GM23338 (cell line): ENCODE measurements around the gene PTPRB. TPM values are rescaled to one million over a fixed set of nuclear protein-coding genes. Genes with fewer than 3 reads are reported as not detected.

Source experiments
- ATAC-seq: fragments of 200-7000 bp; cut with Tn5 transposase; 3 replicates; pipeline ENCODE4 v1.9.1; 2020
- DNase-seq: peaks from one replicate; pipeline ENCODE4 v3.0.0-alpha.2; 2015; ENCODE audit warnings: low spot score
- H2AFZ ChIP-seq: fragments of 200-600 bp; sonication (generic); 2 replicates; pipeline ENCODE4 v1.8.0; 2016; ENCODE audit warnings: antibody characterized with exemption, mild to moderate bottlenecking, moderate library complexity
- H3F3A ChIP-seq: fragments of 200-600 bp; sonication (generic); replicated peaks from 2 replicates; pipeline ENCODE4 v1.8.0; 2017; ENCODE audit warnings: antibody characterized with exemption, mixed run types, low read depth
- H3K27ac ChIP-seq: fragments of 200-600 bp; sonication (generic); 2 replicates; pipeline ENCODE4 v1.6.1; 2016; ENCODE audit warnings: low read depth
- H3K27me3 ChIP-seq: fragments of 200-600 bp; sonication (generic); 2 replicates; pipeline ENCODE4 v1.8.0; 2016; ENCODE audit warnings: mild to moderate bottlenecking, mixed run types, moderate library complexity; ENCODE audit not compliant: insufficient read depth
- H3K36me3 ChIP-seq: fragments of 200-600 bp; sonication (generic); 2 replicates; pipeline ENCODE4 v1.8.0; 2016; ENCODE audit warnings: mild to moderate bottlenecking; ENCODE audit not compliant: insufficient read depth
- H3K4me1 ChIP-seq: fragments of 200-600 bp; sonication (generic); 2 replicates; pipeline ENCODE4 v1.8.0; 2016; ENCODE audit warnings: mild to moderate bottlenecking, moderate library complexity; ENCODE audit not compliant: insufficient read depth
- H3K4me2 ChIP-seq: fragments of 200-600 bp; sonication (generic); 2 replicates; pipeline ENCODE4 v1.7.1; 2017; ENCODE audit warnings: mixed run types
- H3K4me3 ChIP-seq: fragments of 200-600 bp; sonication (generic); 2 replicates; pipeline ENCODE4 v1.6.1; 2016; ENCODE audit warnings: mixed run types
- H3K79me2 ChIP-seq: fragments of 200-600 bp; sonication (generic); replicated peaks from 2 replicates; pipeline ENCODE4 v1.8.0; 2017; ENCODE audit warnings: mild to moderate bottlenecking; ENCODE audit not compliant: insufficient read depth
- H3K9me2 ChIP-seq: fragments of 200-600 bp; sonication (generic); 2 replicates; pipeline ENCODE4 v1.8.0; 2017; ENCODE audit not compliant: insufficient read depth
- H4K20me1 ChIP-seq: fragments of 200-600 bp; sonication (generic); replicated peaks from 2 replicates; pipeline ENCODE4 v1.8.0; 2017; ENCODE audit warnings: mild to moderate bottlenecking; ENCODE audit not compliant: insufficient read depth
- H3K27ac Mint-ChIP-seq: 2 replicates; pipeline ENCODE4 v1.8.0; 2020; ENCODE audit warnings: inconsistent platforms, mild to moderate bottlenecking, moderate library complexity, mixed read lengths
- H3K27me3 Mint-ChIP-seq: 3 replicates; pipeline ENCODE4 v1.8.0; 2022; ENCODE audit warnings: low read depth, mild to moderate bottlenecking, moderate library complexity, mixed read lengths, inconsistent platforms; ENCODE audit not compliant: insufficient read depth, poor library complexity
- H3K36me3 Mint-ChIP-seq: 3 replicates; pipeline ENCODE4 v1.8.0; 2021; ENCODE audit warnings: low read depth, mild to moderate bottlenecking, inconsistent platforms, moderate library complexity, mixed read lengths
- H3K4me1 Mint-ChIP-seq: 3 replicates; pipeline ENCODE4 v1.8.0; 2020; ENCODE audit warnings: mild to moderate bottlenecking, inconsistent platforms, mixed read lengths
- H3K4me3 Mint-ChIP-seq: 3 replicates; pipeline ENCODE4 v1.8.0; 2021; ENCODE audit warnings: moderate library complexity, mild to moderate bottlenecking, inconsistent platforms, mixed read lengths
- H3K9me3 Mint-ChIP-seq: 3 replicates; pipeline ENCODE4 v1.8.0; 2020; ENCODE audit warnings: moderate library complexity, mild to moderate bottlenecking, inconsistent platforms, mixed read lengths
- CREB1 ChIP-seq: fragments of 250-450 bp; sonication (Bioruptor Pico); IDR thresholded peaks from 2 replicates; pipeline ENCODE4 v1.5.0; 2020; ENCODE audit warnings: low read depth, mild to moderate bottlenecking, moderate library complexity
- EZH2 ChIP-seq: fragments of 200-600 bp; sonication (generic); IDR thresholded peaks from one replicate; pipeline ENCODE4 v1.8.0; 2017; ENCODE audit warnings: antibody characterized with exemption, mild to moderate bottlenecking, low read depth; ENCODE audit not compliant: unreplicated experiment
- EZH2phosphoT487 ChIP-seq: fragments of 200-600 bp; sonication (generic); IDR thresholded peaks from one replicate; pipeline ENCODE4 v1.8.1; 2018; ENCODE audit warnings: antibody characterized with exemption; ENCODE audit not compliant: unreplicated experiment
- JUNB ChIP-seq: IDR thresholded peaks from one replicate; pipeline ENCODE4 v1.6.1; 2016; ENCODE audit warnings: antibody characterized with exemption; ENCODE audit not compliant: unreplicated experiment
- NANOG ChIP-seq: IDR thresholded peaks from 2 replicates; pipeline ENCODE4 v1.6.1; 2016; ENCODE audit warnings: antibody characterized with exemption, borderline replicate concordance
- POLR2AphosphoS5 ChIP-seq: IDR thresholded peaks from 2 replicates; pipeline ENCODE4 v1.6.1; 2016; ENCODE audit warnings: antibody characterized with exemption, low read depth
- STAT1 ChIP-seq: IDR thresholded peaks from one replicate; pipeline ENCODE4 v1.6.1; 2016; ENCODE audit warnings: antibody characterized with exemption; ENCODE audit not compliant: unreplicated experiment
- ZNF114 ChIP-seq: fragments of 250-450 bp; sonication (Bioruptor Pico); IDR thresholded peaks from 2 replicates; pipeline ENCODE4 v1.5.0; 2020; ENCODE audit warnings: mild to moderate bottlenecking, moderate library complexity
- ZNF331 ChIP-seq: fragments of 250-450 bp; sonication (Bioruptor Pico); IDR thresholded peaks from 2 replicates; pipeline ENCODE4 v1.5.0; 2020; ENCODE audit warnings: low read depth, mild to moderate bottlenecking, moderate library complexity
- polyA plus RNA-seq: library from polyadenylated mRNA; unstranded; fragments of >200 nt; fragmentation: Nextera tagmentation; extraction: Ambion mirVana; gene quantifications from 2 replicates; pipeline ENCODE4 v1.2.1, GENCODE V29; 2016
- total RNA-seq: library from RNA; depleted of rRNA; stranded (reverse); fragments of >200 nt; shearing (Covaris generic); gene quantifications from 2 replicates; pipeline ENCODE4 v1.2.3, GENCODE V29; 2014
- TF ChIP-seq, protein P1 (sequence below): fragments of 250-450 bp; sonication (Bioruptor Pico); IDR thresholded peaks from 2 replicates; pipeline ENCODE4 v1.5.0; 2020; ENCODE audit warnings: mild to moderate bottlenecking, moderate library complexity

The PTPRB gene
- total and polyA plus RNA-seq, 2 experiments from 2014 or later: 0.13 to 1.7 TPM

DNA sequence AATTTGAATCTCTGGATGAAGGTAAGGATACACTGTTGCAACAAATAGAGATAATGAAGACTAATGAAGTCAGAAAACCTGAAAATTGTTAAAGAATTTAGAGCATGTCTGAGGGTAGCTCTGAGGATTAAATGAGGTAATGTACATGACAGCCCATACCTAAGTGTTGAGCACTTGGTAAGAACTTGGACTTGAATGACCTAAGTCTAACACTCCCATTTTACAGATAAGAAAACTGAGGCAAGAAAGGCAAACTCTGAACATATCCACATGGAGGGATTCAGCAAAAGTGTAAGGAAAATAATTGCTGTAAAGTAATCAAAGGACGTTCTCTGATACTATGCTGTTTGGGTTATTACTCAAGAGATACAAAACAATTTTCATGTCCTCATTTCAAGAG is 29.0 kb downstream of the PTPRB start (continued):
- TF ChIP-seq, protein P1, sequence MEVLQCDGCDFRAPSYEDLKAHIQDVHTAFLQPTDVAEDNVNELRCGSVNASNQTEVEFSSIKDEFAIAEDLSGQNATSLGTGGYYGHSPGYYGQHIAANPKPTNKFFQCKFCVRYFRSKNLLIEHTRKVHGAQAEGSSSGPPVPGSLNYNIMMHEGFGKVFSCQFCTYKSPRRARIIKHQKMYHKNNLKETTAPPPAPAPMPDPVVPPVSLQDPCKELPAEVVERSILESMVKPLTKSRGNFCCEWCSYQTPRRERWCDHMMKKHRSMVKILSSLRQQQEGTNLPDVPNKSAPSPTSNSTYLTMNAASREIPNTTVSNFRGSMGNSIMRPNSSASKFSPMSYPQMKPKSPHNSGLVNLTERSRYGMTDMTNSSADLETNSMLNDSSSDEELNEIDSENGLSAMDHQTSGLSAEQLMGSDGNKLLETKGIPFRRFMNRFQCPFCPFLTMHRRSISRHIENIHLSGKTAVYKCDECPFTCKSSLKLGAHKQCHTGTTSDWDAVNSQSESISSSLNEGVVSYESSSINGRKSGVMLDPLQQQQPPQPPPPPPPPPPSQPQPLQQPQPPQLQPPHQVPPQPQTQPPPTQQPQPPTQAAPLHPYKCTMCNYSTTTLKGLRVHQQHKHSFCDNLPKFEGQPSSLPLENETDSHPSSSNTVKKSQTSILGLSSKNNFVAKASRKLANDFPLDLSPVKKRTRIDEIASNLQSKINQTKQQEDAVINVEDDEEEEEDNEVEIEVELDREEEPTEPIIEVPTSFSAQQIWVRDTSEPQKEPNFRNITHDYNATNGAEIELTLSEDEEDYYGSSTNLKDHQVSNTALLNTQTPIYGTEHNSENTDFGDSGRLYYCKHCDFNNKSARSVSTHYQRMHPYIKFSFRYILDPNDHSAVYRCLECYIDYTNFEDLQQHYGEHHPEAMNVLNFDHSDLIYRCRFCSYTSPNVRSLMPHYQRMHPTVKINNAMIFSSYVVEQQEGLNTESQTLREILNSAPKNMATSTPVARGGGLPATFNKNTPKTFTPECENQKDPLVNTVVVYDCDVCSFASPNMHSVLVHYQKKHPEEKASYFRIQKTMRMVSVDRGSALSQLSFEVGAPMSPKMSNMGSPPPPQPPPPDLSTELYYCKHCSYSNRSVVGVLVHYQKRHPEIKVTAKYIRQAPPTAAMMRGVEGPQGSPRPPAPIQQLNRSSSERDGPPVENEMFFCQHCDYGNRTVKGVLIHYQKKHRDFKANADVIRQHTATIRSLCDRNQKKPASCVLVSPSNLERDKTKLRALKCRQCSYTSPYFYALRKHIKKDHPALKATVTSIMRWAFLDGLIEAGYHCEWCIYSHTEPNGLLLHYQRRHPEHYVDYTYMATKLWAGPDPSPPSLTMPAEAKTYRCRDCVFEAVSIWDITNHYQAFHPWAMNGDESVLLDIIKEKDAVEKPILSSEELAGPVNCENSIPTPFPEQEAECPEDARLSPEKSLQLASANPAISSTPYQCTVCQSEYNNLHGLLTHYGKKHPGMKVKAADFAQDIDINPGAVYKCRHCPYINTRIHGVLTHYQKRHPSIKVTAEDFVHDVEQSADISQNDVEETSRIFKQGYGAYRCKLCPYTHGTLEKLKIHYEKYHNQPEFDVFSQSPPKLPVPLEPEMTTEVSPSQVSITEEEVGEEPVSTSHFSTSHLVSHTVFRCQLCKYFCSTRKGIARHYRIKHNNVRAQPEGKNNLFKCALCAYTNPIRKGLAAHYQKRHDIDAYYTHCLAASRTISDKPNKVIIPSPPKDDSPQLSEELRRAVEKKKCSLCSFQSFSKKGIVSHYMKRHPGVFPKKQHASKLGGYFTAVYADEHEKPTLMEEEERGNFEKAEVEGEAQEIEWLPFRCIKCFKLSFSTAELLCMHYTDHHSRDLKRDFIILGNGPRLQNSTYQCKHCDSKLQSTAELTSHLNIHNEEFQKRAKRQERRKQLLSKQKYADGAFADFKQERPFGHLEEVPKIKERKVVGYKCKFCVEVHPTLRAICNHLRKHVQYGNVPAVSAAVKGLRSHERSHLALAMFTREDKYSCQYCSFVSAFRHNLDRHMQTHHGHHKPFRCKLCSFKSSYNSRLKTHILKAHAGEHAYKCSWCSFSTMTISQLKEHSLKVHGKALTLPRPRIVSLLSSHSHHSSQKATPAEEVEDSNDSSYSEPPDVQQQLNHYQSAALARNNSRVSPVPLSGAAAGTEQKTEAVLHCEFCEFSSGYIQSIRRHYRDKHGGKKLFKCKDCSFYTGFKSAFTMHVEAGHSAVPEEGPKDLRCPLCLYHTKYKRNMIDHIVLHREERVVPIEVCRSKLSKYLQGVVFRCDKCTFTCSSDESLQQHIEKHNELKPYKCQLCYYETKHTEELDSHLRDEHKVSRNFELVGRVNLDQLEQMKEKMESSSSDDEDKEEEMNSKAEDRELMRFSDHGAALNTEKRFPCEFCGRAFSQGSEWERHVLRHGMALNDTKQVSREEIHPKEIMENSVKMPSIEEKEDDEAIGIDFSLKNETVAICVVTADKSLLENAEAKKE (CRISPR knock-in tag): no peak
- no peak for TF ChIP-seq STAT1
- no peak for TF ChIP-seq ZNF114 (CRISPR knock-in tag)
- TF ChIP-seq POLR2AphosphoS5: no peak
- TF ChIP-seq NANOG: no peak
- no peak for TF ChIP-seq EZH2phosphoT487

- no peak for DNase-seq
- no peak overlapping the region for H3K4me2 ChIP-seq
- Mint-ChIP-seq H3K27ac (no peak overlapping the region), H3K27me3 (peaks cover 20% of the 10 kb centered on the region), H3K4me3 (no peak overlapping the region), H3K36me3 (no peaks in the 10 kb centered on the region; the same call in 2 of the 3 replicates), H3K9me3 (peaks cover 6% of the 10 kb centered on the region; the same call in 2 of the 3 replicates), H3K4me1 (peaks cover 9% of the 10 kb centered on the region)
- H2AFZ ChIP-seq: no peak overlapping the region
- no peaks in the 10 kb centered on the region for H4K20me1 ChIP-seq
- H3K4me3 ChIP-seq: no peak overlapping the region
- H3K9me2 ChIP-seq: no peaks in the 10 kb centered on the region
- peaks cover 38% of the 10 kb centered on the region for H3K27me3 ChIP-seq
- no peaks in the 10 kb centered on the region for H3F3A ChIP-seq
- no peaks in the 10 kb centered on the region for H3K36me3 ChIP-seq
- peaks cover 11% of the 10 kb centered on the region for H3K4me1 ChIP-seq
- no peaks in the 10 kb centered on the region for H3K79me2 ChIP-seq
- H3K27ac ChIP-seq: no peak overlapping the region
- ATAC-seq: no peak
- TF ChIP-seq CREB1 (CRISPR knock-in tag) (no peak), ZNF331 (CRISPR knock-in tag) (no peak), JUNB (no peak), ZNF114 (CRISPR knock-in tag) (no peak), EZH2 (no peak)
- TF ChIP-seq, protein P1 (CRISPR knock-in tag): no peak
Observed at GRCh38 chr12:70607107-70607506, 30.1 kb downstream of the PTPRB start.
